Fibroblast of upper back skin (primary cell): ENCODE data around the gene XRCC4.
"Not testable (repeated sequence)": the region's sequence is repeated elsewhere in the genome, so short reads cannot be mapped to it uniquely, and the experiment has no call there.

Experiments
- DNase-seq: peaks from one replicate; pipeline ENCODE4 v3.0.0-alpha.2; 2013

The XRCC4 gene

DNA sequence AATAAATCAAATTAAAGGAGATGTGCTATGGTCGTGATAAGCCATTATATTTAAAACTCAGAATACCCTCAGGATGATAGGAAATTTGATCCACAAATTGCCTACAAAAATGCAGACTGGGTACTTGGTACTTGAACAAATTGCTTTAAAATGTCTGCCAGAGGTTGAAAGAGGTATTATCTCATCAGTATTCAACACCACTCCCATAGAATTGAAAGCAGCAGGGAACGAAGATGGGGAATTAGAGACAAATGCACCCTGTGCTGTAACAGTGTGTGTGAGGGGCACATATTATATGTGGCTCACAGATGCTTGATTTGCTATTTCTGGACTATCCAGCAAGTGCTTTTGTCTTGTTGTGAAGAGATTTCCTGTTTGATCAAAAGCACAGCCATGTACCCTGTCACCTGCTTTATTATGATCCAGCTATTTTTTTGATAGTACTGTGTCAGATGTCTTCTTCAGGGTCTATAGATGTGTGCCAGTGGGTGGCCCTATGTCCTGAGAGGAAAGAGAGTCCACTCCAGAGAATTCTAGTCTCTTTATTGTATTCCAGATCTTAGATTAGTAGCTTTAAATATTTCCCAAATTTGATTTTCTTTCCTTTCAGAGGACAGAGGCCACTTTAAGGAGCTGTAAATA is 120.1 kb downstream of the XRCC4 start:
- DNase-seq, result no peak

DNA sequence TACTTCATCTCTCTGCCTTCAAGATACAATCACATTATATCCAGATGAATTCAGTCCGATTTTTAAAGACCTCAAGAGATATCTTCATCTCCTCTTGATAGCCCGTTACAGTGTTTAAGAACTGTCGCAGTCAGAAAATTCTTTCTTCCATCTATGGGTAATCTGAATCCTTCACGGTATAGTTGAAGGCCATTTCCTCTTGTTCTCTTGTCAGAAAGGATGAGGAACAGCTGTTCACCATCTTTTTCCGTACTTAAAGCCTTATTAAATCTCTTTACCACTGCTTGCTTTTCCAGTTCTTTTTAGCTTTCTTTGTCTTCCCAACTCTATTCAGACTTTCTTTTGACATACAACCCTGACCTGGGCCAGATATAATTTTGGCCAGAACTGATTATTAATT is 121.8 kb downstream of the XRCC4 start:
- DNase-seq, result peak; percentile 4

DNA sequence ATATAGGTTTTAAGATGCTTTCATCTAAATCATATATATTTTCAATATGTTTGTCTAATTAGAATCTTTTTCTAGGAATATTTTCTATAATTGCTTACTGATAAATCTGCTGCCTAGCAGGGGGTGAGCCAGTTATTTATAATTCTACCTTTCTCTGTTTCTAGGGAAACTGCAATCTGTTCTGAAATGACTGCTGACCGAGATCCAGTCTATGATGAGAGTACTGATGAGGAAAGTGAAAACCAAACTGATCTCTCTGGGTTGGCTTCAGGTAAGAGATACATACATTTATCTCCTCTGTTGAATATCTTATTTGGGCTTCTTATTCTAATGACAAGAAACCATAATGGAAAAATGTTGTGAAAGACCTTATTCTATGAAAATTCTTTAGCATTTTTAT is 127.3 kb downstream of the XRCC4 start:
- no peak for DNase-seq

DNA sequence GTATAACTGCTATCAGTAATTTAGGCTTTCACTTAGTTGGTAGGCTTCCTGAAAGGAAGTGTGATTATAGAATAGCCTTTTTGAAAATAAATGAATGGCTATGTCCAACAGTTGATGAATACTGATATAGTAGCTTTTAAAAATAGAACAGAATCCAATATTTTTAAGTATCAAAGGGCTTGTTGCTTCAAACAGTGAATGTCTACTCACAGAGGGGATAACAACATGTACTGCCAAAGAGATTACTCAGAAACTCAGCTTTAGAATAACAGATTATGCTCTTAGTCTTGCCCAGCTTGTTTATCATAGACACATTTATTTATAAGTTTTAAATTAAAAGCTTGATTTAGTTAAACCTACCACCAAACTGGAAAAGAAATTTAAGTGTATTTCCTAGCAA is 132.6 kb downstream of the XRCC4 start:
- DNase-seq, result no peak

DNA sequence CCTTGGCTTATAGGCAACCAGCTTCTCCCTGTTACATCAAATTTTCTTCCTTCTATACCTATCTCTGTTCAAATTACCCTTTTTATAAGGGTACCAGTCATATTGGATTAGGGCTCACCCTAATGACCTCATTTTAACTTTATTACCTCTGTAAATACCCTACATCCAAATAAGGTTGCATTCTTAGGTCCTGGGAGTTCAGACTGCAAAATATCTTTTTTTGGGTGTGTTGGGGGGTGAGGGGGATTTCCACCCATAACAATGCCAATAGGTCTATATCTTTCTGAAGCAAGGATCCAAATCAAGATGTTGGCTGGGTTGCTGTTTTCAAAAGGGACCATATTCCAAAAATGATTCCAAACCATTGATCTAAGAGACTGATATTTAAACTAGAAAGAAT is 141.7 kb downstream of the XRCC4 start:
- no peak for DNase-seq

DNA sequence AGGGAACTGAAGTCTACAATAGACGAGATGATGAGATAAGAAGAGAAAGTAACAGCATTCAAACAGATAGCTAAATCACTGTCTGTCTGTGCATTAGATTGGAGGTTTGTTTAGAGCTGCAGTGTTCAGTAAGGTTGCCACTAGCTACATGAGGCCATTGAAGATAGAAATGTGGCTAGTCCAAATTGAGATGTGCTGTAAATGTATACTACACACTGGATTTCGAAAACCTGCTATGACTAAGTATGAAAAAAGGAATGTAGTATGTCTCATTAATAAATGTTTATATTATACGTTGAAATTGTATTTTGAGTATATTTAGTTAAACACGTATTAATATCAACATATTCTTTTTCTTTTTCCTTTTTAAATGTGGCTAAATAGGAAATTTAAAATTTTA is 142.1 kb downstream of the XRCC4 start:
- DNase-seq, result peak; percentile 7

DNA sequence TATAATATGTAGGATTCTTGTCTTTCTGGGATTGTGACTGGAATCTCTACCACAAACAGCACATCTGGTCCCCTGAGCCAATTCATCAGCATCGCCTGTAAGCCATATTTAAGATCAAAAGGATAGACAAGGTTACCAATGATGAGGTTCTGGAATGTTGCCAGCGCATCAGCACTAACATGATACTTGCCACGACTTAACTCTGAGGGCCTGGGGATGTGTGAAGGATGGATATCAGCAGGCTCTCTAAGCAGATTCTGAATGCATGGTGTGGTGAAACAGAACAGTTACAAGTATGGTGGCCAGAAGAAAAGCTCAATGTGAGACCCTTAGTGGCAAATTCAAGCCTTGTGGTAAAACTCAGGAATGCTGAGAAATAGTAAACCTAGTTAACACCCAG is 143.0 kb downstream of the XRCC4 start:
- DNase-seq, result peak; percentile 21

DNA sequence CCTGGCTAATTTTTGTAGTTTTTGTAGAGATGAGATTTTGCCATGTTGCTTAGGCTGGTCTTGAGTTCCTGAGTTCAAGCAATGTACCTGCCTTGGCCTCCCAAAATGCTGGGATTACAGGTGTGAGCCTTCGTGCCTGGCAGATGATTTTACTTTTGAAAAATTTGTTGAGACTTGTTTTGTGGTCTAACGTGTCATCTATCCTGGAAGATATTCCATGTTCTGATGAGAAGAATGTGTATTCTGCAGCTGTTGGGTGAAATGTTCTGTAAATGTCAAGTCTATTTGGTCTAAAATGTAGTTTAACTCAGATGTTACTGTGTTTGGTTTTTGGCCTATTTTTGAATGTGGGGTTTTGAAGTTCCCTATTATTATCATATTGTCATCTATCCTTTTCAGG is 145.6 kb downstream of the XRCC4 start:
- no peak for DNase-seq

DNA sequence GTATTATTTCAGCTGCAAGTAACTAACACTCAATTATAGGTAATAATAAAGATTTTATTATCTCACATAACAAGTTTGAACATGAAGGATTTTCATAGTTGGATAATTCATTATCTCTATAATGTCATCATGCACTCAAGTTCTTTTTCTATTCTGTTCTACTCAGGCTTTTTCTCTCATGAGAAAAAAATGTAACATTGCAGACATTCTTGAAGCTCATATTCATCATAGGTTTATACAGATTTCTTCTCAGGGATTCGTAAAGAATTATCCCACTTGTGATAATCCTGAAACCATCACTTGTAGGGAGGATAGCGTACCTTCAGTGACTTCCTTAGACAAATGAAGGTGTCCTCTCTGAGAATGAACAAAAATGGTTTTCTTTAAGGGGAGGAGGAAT is 150.3 kb downstream of the XRCC4 start:
- DNase-seq, result peak; percentile 21

DNA sequence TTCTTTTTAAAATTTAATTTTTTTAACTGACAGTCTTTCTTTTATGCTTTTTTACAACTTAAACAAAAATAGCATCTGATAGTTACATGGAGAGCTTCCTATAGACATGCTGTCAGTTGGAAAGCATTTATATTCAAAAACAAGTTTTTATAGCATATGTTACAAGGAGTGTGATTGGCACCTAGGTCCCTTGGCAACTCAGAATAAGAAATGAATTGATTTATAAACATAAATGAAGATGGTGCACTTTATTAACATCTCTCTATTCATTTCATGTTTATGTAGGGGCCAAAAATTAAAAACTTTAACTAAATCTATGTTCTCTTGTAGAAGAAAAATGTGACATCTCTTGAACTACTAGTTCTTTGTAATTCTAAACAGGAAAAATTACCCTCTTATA is 153.2 kb downstream of the XRCC4 start:
- no peak for DNase-seq

DNA sequence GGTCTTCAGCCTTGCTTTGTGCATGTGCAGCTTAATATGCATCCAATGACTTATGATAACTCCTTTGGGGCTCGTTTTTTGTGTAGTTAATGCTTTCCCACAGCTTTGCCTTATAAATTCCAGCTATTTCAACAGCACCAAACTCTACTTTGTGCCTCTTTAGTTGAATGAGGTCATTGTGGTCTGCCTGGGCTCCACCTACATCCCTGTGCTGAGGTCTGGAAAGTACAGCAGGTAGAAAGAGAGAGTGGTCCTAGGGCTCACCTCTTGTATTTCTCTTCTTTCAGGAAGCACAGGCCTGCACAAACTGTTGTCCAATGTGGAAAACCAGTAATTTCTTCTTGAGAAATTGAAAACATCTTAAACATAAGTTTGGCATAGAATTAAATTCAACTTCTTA is 167.2 kb downstream of the XRCC4 start:
- DNase-seq, result no peak

DNA sequence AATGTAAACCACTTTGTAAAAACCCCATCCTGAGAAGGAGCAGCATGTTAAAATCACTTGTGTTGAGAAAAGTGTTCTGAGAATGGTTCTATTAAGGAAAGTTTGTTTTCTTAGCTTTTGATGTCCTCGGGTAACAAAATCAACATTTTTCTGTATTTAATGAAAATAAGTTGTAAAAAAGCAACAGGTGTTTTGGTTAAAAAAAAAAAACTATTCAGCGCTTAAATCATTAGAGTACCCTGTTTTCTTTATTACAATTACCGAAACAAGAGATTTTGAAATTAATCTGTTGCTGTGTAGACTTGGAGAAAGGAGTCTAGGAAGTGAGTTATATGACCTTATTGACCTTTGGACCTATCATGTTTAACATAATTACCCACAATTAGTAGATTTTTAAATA is 167.7 kb downstream of the XRCC4 start:
- no peak for DNase-seq

DNA sequence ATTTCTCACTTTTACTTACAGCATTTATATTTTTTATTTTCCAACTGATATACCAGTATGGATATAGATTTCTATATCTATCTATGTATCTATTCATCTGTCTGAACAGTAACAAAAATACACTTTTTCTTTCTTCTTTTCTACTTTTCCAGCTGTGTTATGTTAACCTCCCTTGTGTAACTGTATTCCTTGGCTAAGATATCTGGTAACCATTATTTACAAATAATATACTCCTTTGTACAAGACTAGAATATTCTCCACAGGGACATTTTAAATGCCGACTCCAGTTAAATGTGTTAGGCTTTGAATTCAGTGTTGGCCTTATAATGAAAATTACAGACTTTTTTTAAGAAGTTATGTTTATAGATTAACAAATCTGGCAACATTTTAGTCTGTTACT is 168.7 kb downstream of the XRCC4 start:
- no peak for DNase-seq

DNA sequence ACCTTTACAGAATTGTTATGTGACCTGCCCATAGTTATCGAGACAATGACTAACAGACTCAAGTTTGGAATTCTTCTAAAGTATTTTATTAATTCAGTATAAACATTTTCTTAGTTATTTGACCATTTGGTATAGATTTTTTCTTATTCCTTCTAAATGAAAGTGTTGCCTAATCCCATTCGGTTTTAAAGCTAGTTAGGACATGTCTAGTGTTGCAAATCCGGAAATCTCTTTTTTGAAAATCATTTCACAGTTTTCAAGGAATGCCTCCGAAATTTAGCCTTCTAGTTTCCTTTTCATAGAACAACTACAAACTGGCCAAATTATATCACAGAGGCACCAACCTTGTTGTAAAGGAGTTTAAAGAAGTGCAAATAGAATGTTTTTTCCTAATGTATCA is 171.8 kb downstream of the XRCC4 start:
- no peak for DNase-seq

DNA sequence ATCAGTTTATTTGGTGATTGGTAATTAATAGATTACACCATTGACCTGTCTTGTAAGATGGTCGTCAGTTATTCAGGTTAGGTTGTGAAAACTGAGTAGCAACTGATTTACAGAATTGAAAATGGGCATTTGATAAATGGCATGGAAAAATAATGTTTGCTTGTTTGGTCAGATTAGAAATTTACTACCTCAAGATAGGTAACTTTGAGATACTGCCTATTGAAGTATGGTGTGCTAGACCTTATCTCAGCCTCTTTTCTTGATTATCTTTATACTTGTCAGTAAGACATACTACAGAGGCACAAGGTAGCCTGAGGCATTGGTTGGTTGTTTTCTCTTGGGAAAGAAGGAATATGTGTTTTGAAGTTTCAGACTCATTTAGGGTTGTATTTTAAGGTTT is 174.5 kb downstream of the XRCC4 start:
- DNase-seq, result no peak

DNA sequence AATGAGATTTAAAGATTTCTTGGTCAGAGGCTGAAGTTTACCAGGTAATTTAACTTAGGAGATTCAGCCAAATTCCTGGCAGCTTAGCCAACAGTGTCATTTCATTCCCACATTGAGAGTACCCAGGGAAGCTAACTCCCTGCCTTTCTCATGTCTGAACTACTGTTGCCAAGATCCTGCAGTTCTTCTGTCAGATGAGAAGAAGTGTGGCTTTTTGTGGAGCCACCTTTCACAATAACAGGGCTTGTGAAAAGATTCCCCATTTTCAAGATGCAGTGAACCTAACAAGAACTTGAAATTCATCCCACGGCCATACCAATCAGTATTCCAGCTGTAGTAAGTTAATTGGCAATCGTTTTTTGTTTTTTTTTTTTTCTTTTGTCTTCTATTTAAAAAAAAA is 176.4 kb downstream of the XRCC4 start:
- peak; percentile 2 for DNase-seq

DNA sequence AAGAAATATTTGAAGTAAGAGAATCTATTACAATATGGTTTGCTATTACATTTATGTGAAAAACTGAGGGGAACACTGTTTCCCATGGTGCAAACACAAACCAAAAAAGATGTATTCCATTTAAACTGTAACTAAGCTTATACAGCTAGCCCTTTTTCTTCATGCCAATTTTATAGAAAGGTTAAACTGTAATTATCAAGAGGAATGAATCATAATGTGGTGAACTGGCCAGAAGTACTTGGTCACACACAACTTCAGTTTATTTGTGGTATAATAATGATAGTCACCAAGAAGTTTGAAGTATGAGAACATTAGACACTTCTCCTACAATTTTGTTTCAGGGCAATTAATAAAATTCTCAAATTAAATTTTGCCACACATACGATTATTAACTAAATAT is 177.9 kb downstream of the XRCC4 start:
- DNase-seq, result peak; percentile 36

DNA sequence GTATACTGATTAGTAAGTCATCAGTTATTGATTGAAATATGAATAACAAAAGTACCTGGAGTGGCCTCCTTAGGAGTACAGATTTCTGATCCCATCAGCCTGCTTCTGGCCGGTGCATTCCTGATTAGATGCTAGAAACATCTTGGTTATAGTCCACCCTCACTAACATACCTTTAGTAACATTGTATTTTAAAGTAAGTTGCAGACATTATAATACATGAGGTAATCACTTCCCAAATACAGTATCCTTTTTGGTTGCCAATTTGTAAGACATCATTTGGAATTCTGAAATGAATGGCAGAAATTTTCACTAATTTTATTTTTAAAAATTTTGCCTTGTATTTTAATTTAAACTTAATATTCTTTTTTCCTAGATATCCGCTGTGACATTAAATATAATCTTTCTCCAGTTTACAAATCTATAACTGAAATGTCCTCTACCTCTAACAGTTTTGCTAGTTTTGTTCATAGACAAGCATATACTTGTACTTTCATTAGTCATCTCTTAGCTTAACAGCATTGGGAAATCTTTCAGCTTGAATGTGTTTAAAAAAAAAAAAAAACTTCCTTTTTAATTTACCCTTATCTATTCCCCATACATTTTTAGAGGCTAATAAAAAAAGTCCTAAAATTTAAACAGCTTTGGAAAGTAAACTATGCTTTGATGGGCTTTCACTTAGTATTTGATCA is 178.9 kb downstream of the XRCC4 start:
- no peak for DNase-seq

DNA sequence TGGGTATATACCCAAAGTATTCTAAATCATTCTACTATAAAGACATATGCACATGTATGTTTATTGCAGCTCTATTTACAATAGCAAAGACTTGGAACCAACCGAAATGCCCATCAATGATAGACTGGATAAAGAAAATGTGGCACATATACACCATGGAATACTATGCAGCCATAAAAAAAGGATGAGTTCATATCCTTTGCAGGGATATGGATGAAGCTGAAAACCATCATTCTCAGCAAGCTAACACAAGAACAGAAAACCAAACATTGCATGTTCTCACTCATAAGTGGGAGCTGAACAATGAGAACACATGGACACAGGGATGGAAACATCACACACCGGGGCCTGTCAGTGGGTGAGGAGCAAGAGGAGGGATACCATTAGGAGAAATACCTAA is 180.3 kb downstream of the XRCC4 start:
- DNase-seq, result not testable (repeated sequence)

DNA sequence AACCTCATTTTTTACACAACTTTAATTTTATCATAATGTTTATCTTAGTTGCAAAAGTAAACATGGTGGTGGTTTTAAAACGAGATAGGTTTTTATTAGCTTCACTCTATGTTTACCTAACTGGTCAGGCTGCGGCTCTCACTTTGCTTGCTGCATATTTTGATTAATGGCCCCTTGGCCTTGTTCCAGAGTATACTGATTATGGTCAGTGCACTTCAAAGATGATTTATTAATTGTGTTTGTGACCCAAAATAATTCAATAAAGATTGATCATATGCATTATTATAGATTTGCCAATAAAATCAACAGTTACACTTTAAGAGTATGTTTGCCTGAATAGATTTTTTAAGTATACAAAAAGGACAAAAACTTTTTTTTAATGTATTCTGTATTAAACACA is 188.0 kb downstream of the XRCC4 start:
- DNase-seq, result no peak

DNA sequence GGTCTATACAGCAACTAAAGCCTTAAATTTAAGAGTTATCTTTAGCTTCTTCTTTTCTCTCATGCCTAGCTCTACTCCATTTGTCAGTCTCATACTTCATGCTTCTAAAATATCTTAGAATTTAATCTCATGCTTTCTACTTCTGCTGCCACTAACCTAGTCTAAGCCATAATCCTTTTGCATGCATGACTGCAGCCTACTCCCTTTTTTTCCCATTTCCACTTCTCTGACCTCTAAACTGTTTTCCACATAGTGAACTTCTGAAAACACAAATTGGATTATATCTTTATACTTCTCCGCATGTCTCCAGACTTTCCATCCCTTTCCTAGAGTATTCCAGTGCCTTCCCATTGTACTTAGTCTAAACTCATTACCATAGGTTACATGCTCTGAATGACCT is 193.0 kb downstream of the XRCC4 start:
- DNase-seq, result no peak

DNA sequence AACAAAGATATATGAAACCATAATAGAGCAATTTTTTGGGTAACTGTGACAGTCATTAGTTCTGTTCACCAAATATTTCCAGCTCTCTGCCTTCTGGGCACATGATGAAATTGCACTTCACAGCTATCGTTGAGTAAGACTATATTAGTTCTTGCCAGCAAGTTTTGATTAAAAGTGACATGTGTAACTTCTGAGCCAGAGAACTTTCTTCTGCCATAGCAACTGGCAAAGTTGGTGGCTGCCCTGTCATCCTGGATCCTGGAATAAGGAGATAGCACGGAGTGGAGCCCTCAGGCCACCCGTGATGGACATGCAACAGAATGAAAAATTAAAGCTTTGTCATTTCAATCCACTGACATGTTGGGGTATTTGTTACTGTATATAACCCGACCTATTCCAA is 199.8 kb downstream of the XRCC4 start:
- DNase-seq, result no peak

DNA sequence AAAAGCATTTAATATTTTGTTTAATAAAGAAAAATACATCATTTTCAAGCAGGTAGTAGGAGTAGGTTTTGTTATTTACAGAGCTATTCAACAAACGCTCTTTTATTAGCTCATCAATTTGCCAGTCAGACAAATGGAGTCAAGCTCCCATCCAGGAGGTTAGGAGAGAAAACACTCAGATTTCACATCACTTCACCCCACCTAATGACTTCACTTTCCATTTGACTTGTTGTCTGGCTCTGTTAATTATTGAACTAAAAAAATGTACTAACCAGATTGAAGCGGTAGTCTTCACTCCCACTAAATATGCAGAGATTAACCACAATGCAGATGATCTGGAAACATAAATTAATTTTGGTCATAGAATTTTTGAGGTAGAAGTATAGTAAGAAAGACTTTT is 200.6 kb downstream of the XRCC4 start:
- DNase-seq, result no peak

DNA sequence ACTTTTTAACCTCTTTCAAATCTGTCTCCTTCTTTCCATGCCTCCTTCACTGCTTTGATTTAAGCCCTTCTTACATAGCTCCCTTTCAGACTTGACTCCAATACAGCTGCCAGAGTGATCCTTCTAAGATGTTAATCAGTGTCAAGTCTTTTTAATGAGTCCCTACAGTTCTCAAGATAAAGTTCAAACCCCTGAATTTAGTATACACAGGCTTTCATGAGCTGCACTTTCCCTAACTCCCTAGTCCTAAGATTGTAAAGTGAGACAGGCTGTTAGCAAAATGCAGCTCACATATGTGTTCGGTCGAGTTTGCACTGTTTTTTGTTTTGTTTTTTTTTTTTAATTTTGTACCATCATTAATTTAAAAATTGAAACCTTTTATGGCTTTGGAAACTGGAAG is 203.8 kb downstream of the XRCC4 start:
- DNase-seq, result no peak

DNA sequence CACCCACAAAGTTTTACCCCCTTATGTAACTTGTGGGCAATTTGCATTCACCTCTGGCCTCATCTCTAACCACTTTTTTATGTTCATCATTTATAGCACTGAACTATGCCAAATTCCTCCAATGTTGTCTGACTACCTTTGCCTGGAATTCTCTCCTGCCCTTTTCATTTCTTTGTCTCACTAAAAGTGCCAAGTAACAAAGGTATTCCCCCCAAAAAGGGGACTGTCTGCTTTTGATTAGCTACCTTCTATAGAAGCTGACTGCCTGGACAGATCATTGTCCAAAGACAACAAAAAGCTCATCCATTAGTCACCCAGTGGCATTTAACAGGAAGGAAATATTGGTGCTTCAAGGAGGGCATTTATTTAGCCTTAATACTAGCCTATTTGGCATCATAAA is 204.3 kb downstream of the XRCC4 start:
- DNase-seq, result peak; percentile 91
